ENCODE results near the gene NR1D1.

NR1D1 gene

GRCh38 chr17:40097931-40098845 lies 2.2 kb downstream of the NR1D1 start:
- no peak for DNase-seq
- H3K27me3 ChIP-seq = no peaks in the 10 kb centered on the region
- no peak for TF ChIP-seq CTCF (IDR thresholded peaks at IDR 0.05; ENCODE audit: low read depth, low read length)
- peaks cover 10% of the 10 kb centered on the region for H3K4me1 ChIP-seq
- peaks cover 41% of the 10 kb centered on the region for H3K36me3 ChIP-seq
- peaks cover 6% of the 10 kb centered on the region; the same call in 1 of the 2 replicates for H3K9me3 ChIP-seq
- peak overlapping the region; percentile 51 for H3K4me3 ChIP-seq (ENCODE audit: low read depth, low read length)

- Histone ChIP-seq H3K27me3 (no peaks in the 10 kb centered on the region), H3K4me1 (peaks cover 10% of the 10 kb centered on the region), H3K9me3 (peaks cover 6% of the 10 kb centered on the region; the same call in 1 of the 2 replicates), H3K36me3 (peaks cover 46% of the 10 kb centered on the region), H3K4me3 (ENCODE audit: low read depth, low read length) (no peak overlapping the region)
- no peak for TF ChIP-seq CTCF (IDR thresholded peaks at IDR 0.05; ENCODE audit: low read depth, low read length)
- no peak for DNase-seq
Observed at GRCh38 chr17:40097087-40097486, 3.3 kb downstream of the NR1D1 start.

- Histone ChIP-seq H3K36me3 (peaks cover 46% of the 10 kb centered on the region), H3K27me3 (no peaks in the 10 kb centered on the region), H3K4me1 (peaks cover 16% of the 10 kb centered on the region), H3K4me3 (ENCODE audit: low read depth, low read length) (no peak overlapping the region), H3K9me3 (peaks cover 6% of the 10 kb centered on the region; the same call in 1 of the 2 replicates)
- DNase-seq = no peak
- TF ChIP-seq CTCF (IDR thresholded peaks at IDR 0.05; ENCODE audit: low read depth, low read length) = no peak
Observed at GRCh38 chr17:40095944-40096791, 4.2 kb downstream of the NR1D1 start.

GRCh38 chr17:40095351-40095943 lies 4.9 kb downstream of the NR1D1 start:
- H3K4me3 ChIP-seq (ENCODE audit: low read depth, low read length) = no peak overlapping the region
- peaks cover 6% of the 10 kb centered on the region; the same call in 1 of the 2 replicates for H3K9me3 ChIP-seq
- H3K36me3 ChIP-seq = peaks cover 46% of the 10 kb centered on the region
- no peaks in the 10 kb centered on the region for H3K27me3 ChIP-seq
- TF ChIP-seq CTCF (IDR thresholded peaks at IDR 0.05; ENCODE audit: low read depth, low read length) = no peak
- H3K4me1 ChIP-seq = peaks cover 16% of the 10 kb centered on the region
- DNase-seq = no peak

- H3K36me3 ChIP-seq = peaks cover 46% of the 10 kb centered on the region
Observed at GRCh38 chr17:40094874-40095273, 5.5 kb downstream of the NR1D1 start.

More at GRCh38 chr17:40094874-40095273, 5.5 kb downstream of the NR1D1 start:
- TF ChIP-seq CTCF (IDR thresholded peaks at IDR 0.05; ENCODE audit: low read depth, low read length) = no peak
- H3K27me3 ChIP-seq = no peaks in the 10 kb centered on the region
- no peak for DNase-seq
- peaks cover 5% of the 10 kb centered on the region; the same call in 1 of the 2 replicates for H3K9me3 ChIP-seq
- no peak overlapping the region for H3K4me3 ChIP-seq (ENCODE audit: low read depth, low read length)
- peaks cover 16% of the 10 kb centered on the region for H3K4me1 ChIP-seq
